Neural cell (in vitro differentiated cells): Measurements from ENCODE around the gene DOCK10.

Experiments used
- CTCF ChIP-seq: fragments of 450-650 bp; IDR thresholded peaks from 2 replicates; pipeline ENCODE4 v1.5.1; 2014; ENCODE audit warnings: antibody characterized with exemption, mild to moderate bottlenecking, moderate library complexity; ENCODE audit not compliant: poor library complexity, severe bottlenecking
- EZH2 ChIP-seq: fragments of 200-600, 300-800 bp; shearing (Covaris generic), sonication (generic); IDR thresholded peaks from 2 replicates; pipeline ENCODE4 v1.6.1; 2014; ENCODE audit warnings: antibody characterized with exemption, low read length, borderline replicate concordance, mild to moderate bottlenecking; ENCODE audit not compliant: insufficient read depth, poor library complexity, severe bottlenecking
- TAF1 ChIP-seq: IDR thresholded peaks from 2 replicates; pipeline ENCODE4 v1.6.1; 2012; ENCODE audit warnings: low read depth

GRCh38 chr2:224941960-224942359 is 100.3 kb downstream of the DOCK10 start:
- no peak for TF ChIP-seq CTCF
- no peak for TF ChIP-seq EZH2
- no peak for TF ChIP-seq TAF1
